H1 (cell line): Measurements from ENCODE around the gene HEBP1. TPM values are rescaled to one million over a fixed set of nuclear protein-coding genes. Genes with fewer than 3 reads are reported as not detected.

Experiments
- EGR1 ChIP-seq: IDR thresholded peaks from 2 replicates; pipeline ENCODE4 v1.6.1; 2011; ENCODE audit warnings: low read depth, low read length, borderline replicate concordance
- KDM1A ChIP-seq: fragments of 200-600, 300-600 bp; sonication (generic); IDR thresholded peaks from 2 replicates; pipeline ENCODE4 v1.7.1; 2016; ENCODE audit warnings: mild to moderate bottlenecking, low read length, borderline replicate concordance
- KDM5A ChIP-seq: fragments of 200-600 bp; IDR thresholded peaks from 2 replicates; pipeline ENCODE4 v1.7.1; 2012; ENCODE audit warnings: mild to moderate bottlenecking, low read length, inconsistent platforms, mixed read lengths
- SIX5 ChIP-seq: IDR thresholded peaks from 2 replicates; pipeline ENCODE4 v1.6.1; 2011; ENCODE audit warnings: mild to moderate bottlenecking, low read depth, low read length
- ZNF274 ChIP-seq: IDR thresholded peaks from 2 replicates; pipeline ENCODE4 v1.7.0; 2012; ENCODE audit warnings: low read length, borderline replicate concordance; ENCODE audit errors: extremely low read depth
- polyA plus RNA-seq, 7 experiments: library from polyadenylated mRNA; depleted of rRNA in 3 of 7; stranded (reverse) in 5 of 7; unstranded in 2 of 7; fragments of >200 nt in 5 of 7; fragments of 200-250 nt in 2 of 7; gene quantifications; 1 replicate in 5 of 7; 2 replicates in 1 of 7; 4 replicates in 1 of 7; pipeline versions ENCODE4 v1.2.1 to v1.2.3, GENCODE V29; 2011 to 2013; ENCODE audit warnings: missing spikeins in 2 of 7, mixed read lengths in 2 of 7
- total RNA-seq: library from RNA; stranded (reverse); fragmentation: NEBNext Ultra II Directional; extraction: Animal tissue kit (Norgen Biotek cat#: 25700); gene quantifications from 2 replicates; pipeline ENCODE4 v1.2.1, GENCODE V29; 2021
- TF ChIP-seq, protein P1 (sequence below): fragments of 300-600 bp; sonication (generic); IDR thresholded peaks from 2 replicates; pipeline ENCODE4 v1.7.1; 2012; ENCODE audit warnings: low read length, moderate library complexity, mild to moderate bottlenecking, inconsistent platforms; ENCODE audit not compliant: insufficient replicate concordance

Gene HEBP1
- total and polyA plus RNA-seq, 2 of the 8 experiments (the other 6 are each of a cell fraction or from before 2014, with no cell fraction given), result 30.8 to 56.1 TPM

DNA sequence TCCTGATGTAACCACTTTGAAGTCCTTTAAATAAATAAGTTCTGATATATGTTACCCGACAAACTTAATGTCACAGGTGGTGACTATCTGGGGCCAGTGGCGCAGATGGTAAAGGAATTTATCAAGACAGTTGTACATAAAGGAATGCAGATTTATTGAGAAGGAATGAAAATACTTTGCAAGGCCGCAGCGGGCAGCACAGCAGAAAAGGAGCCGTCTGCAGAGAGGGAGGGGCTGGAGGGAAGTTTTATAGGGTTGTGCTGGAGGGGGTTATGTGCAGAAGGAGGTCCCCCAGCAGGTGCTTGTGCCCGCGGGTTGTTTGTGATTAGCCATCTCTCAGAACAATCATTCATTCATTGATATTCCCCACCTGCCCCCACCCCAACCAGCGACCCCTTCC is 65.5 kb downstream of the HEBP1 start (continued):
- TF ChIP-seq, protein P1, sequence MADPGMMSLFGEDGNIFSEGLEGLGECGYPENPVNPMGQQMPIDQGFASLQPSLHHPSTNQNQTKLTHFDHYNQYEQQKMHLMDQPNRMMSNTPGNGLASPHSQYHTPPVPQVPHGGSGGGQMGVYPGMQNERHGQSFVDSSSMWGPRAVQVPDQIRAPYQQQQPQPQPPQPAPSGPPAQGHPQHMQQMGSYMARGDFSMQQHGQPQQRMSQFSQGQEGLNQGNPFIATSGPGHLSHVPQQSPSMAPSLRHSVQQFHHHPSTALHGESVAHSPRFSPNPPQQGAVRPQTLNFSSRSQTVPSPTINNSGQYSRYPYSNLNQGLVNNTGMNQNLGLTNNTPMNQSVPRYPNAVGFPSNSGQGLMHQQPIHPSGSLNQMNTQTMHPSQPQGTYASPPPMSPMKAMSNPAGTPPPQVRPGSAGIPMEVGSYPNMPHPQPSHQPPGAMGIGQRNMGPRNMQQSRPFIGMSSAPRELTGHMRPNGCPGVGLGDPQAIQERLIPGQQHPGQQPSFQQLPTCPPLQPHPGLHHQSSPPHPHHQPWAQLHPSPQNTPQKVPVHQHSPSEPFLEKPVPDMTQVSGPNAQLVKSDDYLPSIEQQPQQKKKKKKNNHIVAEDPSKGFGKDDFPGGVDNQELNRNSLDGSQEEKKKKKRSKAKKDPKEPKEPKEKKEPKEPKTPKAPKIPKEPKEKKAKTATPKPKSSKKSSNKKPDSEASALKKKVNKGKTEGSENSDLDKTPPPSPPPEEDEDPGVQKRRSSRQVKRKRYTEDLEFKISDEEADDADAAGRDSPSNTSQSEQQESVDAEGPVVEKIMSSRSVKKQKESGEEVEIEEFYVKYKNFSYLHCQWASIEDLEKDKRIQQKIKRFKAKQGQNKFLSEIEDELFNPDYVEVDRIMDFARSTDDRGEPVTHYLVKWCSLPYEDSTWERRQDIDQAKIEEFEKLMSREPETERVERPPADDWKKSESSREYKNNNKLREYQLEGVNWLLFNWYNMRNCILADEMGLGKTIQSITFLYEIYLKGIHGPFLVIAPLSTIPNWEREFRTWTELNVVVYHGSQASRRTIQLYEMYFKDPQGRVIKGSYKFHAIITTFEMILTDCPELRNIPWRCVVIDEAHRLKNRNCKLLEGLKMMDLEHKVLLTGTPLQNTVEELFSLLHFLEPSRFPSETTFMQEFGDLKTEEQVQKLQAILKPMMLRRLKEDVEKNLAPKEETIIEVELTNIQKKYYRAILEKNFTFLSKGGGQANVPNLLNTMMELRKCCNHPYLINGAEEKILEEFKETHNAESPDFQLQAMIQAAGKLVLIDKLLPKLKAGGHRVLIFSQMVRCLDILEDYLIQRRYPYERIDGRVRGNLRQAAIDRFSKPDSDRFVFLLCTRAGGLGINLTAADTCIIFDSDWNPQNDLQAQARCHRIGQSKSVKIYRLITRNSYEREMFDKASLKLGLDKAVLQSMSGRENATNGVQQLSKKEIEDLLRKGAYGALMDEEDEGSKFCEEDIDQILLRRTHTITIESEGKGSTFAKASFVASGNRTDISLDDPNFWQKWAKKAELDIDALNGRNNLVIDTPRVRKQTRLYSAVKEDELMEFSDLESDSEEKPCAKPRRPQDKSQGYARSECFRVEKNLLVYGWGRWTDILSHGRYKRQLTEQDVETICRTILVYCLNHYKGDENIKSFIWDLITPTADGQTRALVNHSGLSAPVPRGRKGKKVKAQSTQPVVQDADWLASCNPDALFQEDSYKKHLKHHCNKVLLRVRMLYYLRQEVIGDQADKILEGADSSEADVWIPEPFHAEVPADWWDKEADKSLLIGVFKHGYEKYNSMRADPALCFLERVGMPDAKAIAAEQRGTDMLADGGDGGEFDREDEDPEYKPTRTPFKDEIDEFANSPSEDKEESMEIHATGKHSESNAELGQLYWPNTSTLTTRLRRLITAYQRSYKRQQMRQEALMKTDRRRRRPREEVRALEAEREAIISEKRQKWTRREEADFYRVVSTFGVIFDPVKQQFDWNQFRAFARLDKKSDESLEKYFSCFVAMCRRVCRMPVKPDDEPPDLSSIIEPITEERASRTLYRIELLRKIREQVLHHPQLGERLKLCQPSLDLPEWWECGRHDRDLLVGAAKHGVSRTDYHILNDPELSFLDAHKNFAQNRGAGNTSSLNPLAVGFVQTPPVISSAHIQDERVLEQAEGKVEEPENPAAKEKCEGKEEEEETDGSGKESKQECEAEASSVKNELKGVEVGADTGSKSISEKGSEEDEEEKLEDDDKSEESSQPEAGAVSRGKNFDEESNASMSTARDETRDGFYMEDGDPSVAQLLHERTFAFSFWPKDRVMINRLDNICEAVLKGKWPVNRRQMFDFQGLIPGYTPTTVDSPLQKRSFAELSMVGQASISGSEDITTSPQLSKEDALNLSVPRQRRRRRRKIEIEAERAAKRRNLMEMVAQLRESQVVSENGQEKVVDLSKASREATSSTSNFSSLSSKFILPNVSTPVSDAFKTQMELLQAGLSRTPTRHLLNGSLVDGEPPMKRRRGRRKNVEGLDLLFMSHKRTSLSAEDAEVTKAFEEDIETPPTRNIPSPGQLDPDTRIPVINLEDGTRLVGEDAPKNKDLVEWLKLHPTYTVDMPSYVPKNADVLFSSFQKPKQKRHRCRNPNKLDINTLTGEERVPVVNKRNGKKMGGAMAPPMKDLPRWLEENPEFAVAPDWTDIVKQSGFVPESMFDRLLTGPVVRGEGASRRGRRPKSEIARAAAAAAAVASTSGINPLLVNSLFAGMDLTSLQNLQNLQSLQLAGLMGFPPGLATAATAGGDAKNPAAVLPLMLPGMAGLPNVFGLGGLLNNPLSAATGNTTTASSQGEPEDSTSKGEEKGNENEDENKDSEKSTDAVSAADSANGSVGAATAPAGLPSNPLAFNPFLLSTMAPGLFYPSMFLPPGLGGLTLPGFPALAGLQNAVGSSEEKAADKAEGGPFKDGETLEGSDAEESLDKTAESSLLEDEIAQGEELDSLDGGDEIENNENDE, result no peak
- TF ChIP-seq EGR1 (no peak), KDM5A (no peak), SIX5 (no peak), ZNF274 (no peak), KDM1A (no peak)
- TF ChIP-seq, all 59 proteins: peak for 0
